ELF-1 (cell line): ENCODE data around the gene KIF5A.
"Not testable (repeated sequence)": the region's sequence is repeated elsewhere in the genome, so short reads cannot be mapped to it uniquely, and the experiment has no call there.

Source experiments
- DNase-seq: peaks from one replicate; pipeline ENCODE4 v3.0.0-alpha.2; 2016; ENCODE audit warnings: low read depth, low spot score

The KIF5A gene

GRCh38 chr12:57607958-57608663, 58.3 kb downstream of the KIF5A start:
- no peak for DNase-seq

GRCh38 chr12:57609101-57609780, 59.4 kb downstream of the KIF5A start:
- DNase-seq, result no peak

GRCh38 chr12:57609781-57610553, 60.1 kb downstream of the KIF5A start:
- DNase-seq, result no peak

GRCh38 chr12:57610554-57611107, 60.8 kb downstream of the KIF5A start:
- DNase-seq, result no peak

GRCh38 chr12:57611108-57611826, 61.4 kb downstream of the KIF5A start, which contains the start of gene ARHGEF25:
ARHGEF25 (plus strand) TSS chr12:57611435; CDS start chr12:57611895, 460 bp downstream.
- peak; percentile 64 for DNase-seq

- no peak for DNase-seq
Measured at GRCh38 chr12:57611827-57612710, 62.2 kb downstream of the KIF5A start.

GRCh38 chr12:57612711-57613426, 63.0 kb downstream of the KIF5A start:
- no peak for DNase-seq

- no peak for DNase-seq
Measured at GRCh38 chr12:57613427-57614109, 63.7 kb downstream of the KIF5A start.

- DNase-seq, result peak; percentile 87
Measured at GRCh38 chr12:57614178-57614947, 64.5 kb downstream of the KIF5A start.

GRCh38 chr12:57614948-57615500, 65.2 kb downstream of the KIF5A start:
- DNase-seq, result no peak

GRCh38 chr12:57615637-57616036, 65.8 kb downstream of the KIF5A start:
- DNase-seq, result no peak

GRCh38 chr12:57616383-57617101, 66.7 kb downstream of the KIF5A start:
- DNase-seq, result no peak

GRCh38 chr12:57617942-57618341, 68.1 kb downstream of the KIF5A start:
- no peak for DNase-seq

GRCh38 chr12:57618431-57618830, 68.6 kb downstream of the KIF5A start:
- not testable (repeated sequence) for DNase-seq

GRCh38 chr12:57618966-57619433, 69.2 kb downstream of the KIF5A start:
- no peak for DNase-seq

GRCh38 chr12:57619434-57620244, 69.8 kb downstream of the KIF5A start:
- DNase-seq, result peak; percentile 64
